OCI-LY7 (cell line): ENCODE data around the gene ASB18. TPM values are rescaled to one million over a fixed set of nuclear protein-coding genes. Genes with fewer than 3 reads are reported as not detected.
"Not testable (repeated sequence)": the region's sequence is repeated elsewhere in the genome, so short reads cannot be mapped to it uniquely, and the experiment has no call there.

Experiments
- BruUV-seq: library from RNA; stranded (reverse); fragments of 400-500 nt; replicated peaks from 2 replicates; lab custom pipeline; 2021; lab: Mats Ljungman, UMichigan
- CTCF ChIA-PET: fragments of 300-600 bp; sonication (Branson Sonifier 250); formaldehyde crosslinking; loops from one replicate; lab custom pipeline; 2022; ENCODE audit warnings: antibody characterized with exemption; ENCODE audit not compliant: unreplicated experiment; lab: Charles Lee
- POLR2A ChIA-PET: fragments of 300-600 bp; sonication (Branson Sonifier 250); formaldehyde crosslinking; loops from one replicate; lab custom pipeline; 2022; ENCODE audit warnings: antibody characterized with exemption; lab: Charles Lee
- DNase-seq: peaks from one replicate; pipeline ENCODE4 v3.0.0-alpha.2; 2015; ENCODE audit warnings: low spot score
- H2AFZ ChIP-seq: fragments of 200-600 bp; sonication (generic), shearing (Covaris generic); 2 replicates; pipeline ENCODE4 v1.6.1; 2014; ENCODE audit warnings: mild to moderate bottlenecking, antibody characterized with exemption, low read length, moderate library complexity
- H3K27ac ChIP-seq: fragments of 200-600 bp; sonication (generic); 2 replicates; pipeline ENCODE4 v1.5.1; 2014; ENCODE audit warnings: mixed run types, low read depth, mild to moderate bottlenecking, moderate library complexity, low read length, inconsistent platforms; ENCODE audit not compliant: poor library complexity, severe bottlenecking
- H3K36me3 ChIP-seq: fragments of 200-600 bp; sonication (generic); 2 replicates; pipeline ENCODE4 v1.6.1; 2014; ENCODE audit warnings: mild to moderate bottlenecking, antibody characterized with exemption, low read length, moderate library complexity, mixed read lengths; ENCODE audit not compliant: insufficient read depth
- H3K4me1 ChIP-seq: fragments of 200-600 bp; sonication (generic); 2 replicates; pipeline ENCODE4 v1.5.1; 2014; ENCODE audit warnings: mild to moderate bottlenecking, low read length; ENCODE audit not compliant: insufficient read depth, poor library complexity, severe bottlenecking
- H3K4me2 ChIP-seq: fragments of 200-600 bp; sonication (generic); 2 replicates; pipeline ENCODE4 v1.6.1; 2014; ENCODE audit warnings: mild to moderate bottlenecking, low read length
- H3K4me3 ChIP-seq: fragments of 200-600 bp; sonication (generic); 2 replicates; pipeline ENCODE4 v1.5.1; 2014; ENCODE audit warnings: mild to moderate bottlenecking, low read depth, low read length; ENCODE audit not compliant: poor library complexity, severe bottlenecking
- H3K79me2 ChIP-seq: fragments of 200-600 bp; sonication (generic); 2 replicates; pipeline ENCODE4 v1.6.1; 2016; ENCODE audit warnings: low read depth, mild to moderate bottlenecking, low read length, moderate library complexity, mixed read lengths; ENCODE audit not compliant: insufficient read depth
- H3K9me2 ChIP-seq: fragments of 200-600 bp; sonication (generic); 2 replicates; pipeline ENCODE4 v1.6.1; 2016; ENCODE audit warnings: mild to moderate bottlenecking, low read length, mixed read lengths; ENCODE audit not compliant: insufficient read depth
- H3K9me3 ChIP-seq: fragments of 200-600 bp; sonication (generic); 2 replicates; pipeline ENCODE4 v1.6.1; 2014; ENCODE audit warnings: mild to moderate bottlenecking, mixed run types, low read length, mixed read lengths
- H4K20me1 ChIP-seq: fragments of 200-600 bp; sonication (generic); 2 replicates; pipeline ENCODE4 v1.6.1; 2014; ENCODE audit warnings: mild to moderate bottlenecking, antibody characterized with exemption, low read length, moderate library complexity, mixed read lengths; ENCODE audit not compliant: insufficient read depth
- EZH2phosphoT487 ChIP-seq: fragments of 200-600 bp; sonication (generic); IDR thresholded peaks from 2 replicates; pipeline ENCODE4 v1.6.1; 2018; ENCODE audit warnings: low read depth, borderline replicate concordance, mild to moderate bottlenecking, mixed run types, antibody characterized with exemption, low read length, moderate library complexity, mixed read lengths
- intact Hi-C: fragments of 100-400 bp; cut with micrococcal nuclease; formaldehyde crosslinking; loops from one replicate; pipeline ENCODE4 v1.10.0; 2022; ENCODE audit not compliant: unreplicated experiment
- total RNA-seq, 2 experiments: library from RNA; depleted of rRNA in 1 of 2; stranded (reverse); fragments of >200 nt in 1 of 2; shearing (Covaris generic) in 1 of 2; gene quantifications; 2 replicates each; pipeline ENCODE4 v1.2.3, GENCODE V29; 2014 to 2022
- TF ChIP-seq, protein P1 (sequence below): fragments of 200-600 bp; sonication (generic); conservative IDR thresholded peaks from 2 replicates; pipeline ENCODE4 v1.5.1; 2014; ENCODE audit warnings: mild to moderate bottlenecking, antibody characterized with exemption, low read length, moderate library complexity, mixed read lengths

The ASB18 gene
- total RNA-seq, 2 experiments from 2014 or later = not detected

DNA sequence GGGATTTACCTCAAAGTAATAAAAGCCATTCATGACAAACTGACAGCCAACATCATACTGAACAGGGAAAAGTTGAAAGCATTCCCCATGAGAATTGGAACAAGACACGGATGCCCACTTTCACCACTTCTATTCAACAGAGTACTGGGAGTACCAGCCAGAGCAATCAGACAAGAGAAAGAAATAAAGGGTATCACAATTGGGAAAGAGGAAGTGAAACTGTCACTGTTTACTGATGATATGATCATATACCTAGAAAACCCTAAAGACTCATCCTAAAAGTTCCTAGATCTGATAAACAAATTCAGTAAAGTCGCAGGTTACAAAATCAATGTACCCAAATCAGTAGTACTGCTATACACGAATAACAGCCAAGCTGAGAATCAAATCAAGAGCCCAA, 17.2 kb upstream of the ASB18 start:
- Histone ChIP-seq H4K20me1 (no peaks in the 10 kb centered on the region), H3K4me2 (no peak overlapping the region), H3K27ac (no peak overlapping the region), H3K36me3 (no peaks in the 10 kb centered on the region), H3K9me2 (no peaks in the 10 kb centered on the region), H3K4me1 (no peaks in the 10 kb centered on the region), H3K9me3 (0 out of 2 replicates have a peak, but pooled peaks cover 5% of the 10 kb centered on the region), H2AFZ (no peak overlapping the region), H3K79me2 (no peaks in the 10 kb centered on the region), H3K4me3 (no peak overlapping the region)
- intact Hi-C loops = no loop called here
- ChIA-PET CTCF (no interaction called here), POLR2A (no interaction called here)
- DNase-seq = no peak
- BruUV-seq = no TSS peak
- no peak for TF ChIP-seq EZH2phosphoT487
- TF ChIP-seq, protein P1, sequence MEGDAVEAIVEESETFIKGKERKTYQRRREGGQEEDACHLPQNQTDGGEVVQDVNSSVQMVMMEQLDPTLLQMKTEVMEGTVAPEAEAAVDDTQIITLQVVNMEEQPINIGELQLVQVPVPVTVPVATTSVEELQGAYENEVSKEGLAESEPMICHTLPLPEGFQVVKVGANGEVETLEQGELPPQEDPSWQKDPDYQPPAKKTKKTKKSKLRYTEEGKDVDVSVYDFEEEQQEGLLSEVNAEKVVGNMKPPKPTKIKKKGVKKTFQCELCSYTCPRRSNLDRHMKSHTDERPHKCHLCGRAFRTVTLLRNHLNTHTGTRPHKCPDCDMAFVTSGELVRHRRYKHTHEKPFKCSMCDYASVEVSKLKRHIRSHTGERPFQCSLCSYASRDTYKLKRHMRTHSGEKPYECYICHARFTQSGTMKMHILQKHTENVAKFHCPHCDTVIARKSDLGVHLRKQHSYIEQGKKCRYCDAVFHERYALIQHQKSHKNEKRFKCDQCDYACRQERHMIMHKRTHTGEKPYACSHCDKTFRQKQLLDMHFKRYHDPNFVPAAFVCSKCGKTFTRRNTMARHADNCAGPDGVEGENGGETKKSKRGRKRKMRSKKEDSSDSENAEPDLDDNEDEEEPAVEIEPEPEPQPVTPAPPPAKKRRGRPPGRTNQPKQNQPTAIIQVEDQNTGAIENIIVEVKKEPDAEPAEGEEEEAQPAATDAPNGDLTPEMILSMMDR = no peak

DNA sequence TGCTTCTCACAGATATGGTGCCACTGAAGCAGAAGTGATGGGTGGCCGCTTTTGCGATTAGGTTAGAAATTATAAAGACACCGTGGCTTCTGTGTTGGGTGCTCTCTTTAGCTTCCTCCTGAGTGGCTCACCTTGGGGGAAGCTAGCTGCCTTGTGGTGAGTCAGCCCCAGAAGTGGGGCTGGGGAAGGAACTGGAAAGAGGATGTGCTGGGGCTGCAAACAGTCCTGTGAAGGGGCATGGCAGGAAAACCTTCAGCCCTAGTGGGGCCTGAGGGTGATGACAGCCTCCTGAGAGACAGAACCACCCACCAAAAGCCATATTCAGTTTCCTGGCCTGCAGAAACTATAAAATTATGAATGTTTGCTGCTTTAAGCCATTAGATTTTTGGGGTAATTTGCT, 8.9 kb upstream of the ASB18 start:
- DNase-seq = no peak
- Histone ChIP-seq H3K9me3 (no peaks in the 10 kb centered on the region), H3K79me2 (no peaks in the 10 kb centered on the region), H3K4me1 (no peaks in the 10 kb centered on the region), H3K9me2 (no peaks in the 10 kb centered on the region), H3K4me2 (no peak overlapping the region), H4K20me1 (no peaks in the 10 kb centered on the region), H3K36me3 (no peaks in the 10 kb centered on the region), H3K27ac (no peak overlapping the region), H3K4me3 (no peak overlapping the region), H2AFZ (no peak overlapping the region)
- ChIA-PET CTCF (no interaction called here), POLR2A (no interaction called here)
- intact Hi-C loops = no loop called here
- no TSS peak for BruUV-seq
- TF ChIP-seq EZH2phosphoT487 = no peak
- TF ChIP-seq, protein P1 = no peak

DNA sequence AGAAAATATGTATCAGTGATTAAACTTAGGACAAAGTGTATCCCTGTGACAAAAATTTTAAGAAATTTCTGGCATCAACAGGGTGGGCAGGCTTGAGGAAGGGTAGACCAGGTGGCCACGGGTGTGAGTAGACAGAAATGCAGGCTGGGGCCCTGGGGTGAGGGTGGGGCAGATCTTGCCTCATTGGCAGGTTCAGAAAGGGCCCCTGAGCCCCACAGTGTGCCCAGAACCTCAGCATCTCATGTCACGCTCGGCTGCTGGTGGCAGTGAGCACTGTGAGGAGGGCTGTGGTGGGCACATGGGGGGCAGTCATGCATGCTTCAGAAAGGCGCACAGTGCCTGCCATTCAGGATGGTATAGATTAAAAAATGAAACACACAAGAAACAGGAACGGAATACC, 7.6 kb upstream of the ASB18 start:
- Histone ChIP-seq H3K79me2 (no peaks in the 10 kb centered on the region), H3K4me1 (no peaks in the 10 kb centered on the region), H3K9me3 (no peaks in the 10 kb centered on the region), H2AFZ (no peak overlapping the region), H3K9me2 (no peaks in the 10 kb centered on the region), H4K20me1 (no peaks in the 10 kb centered on the region), H3K4me3 (no peak overlapping the region), H3K4me2 (no peak overlapping the region), H3K36me3 (no peaks in the 10 kb centered on the region), H3K27ac (no peak overlapping the region)
- POLR2A ChIA-PET = no interaction called here
- intact Hi-C loops = no loop called here
- BruUV-seq = no TSS peak
- no peak for DNase-seq
- no peak for TF ChIP-seq EZH2phosphoT487
- TF ChIP-seq, protein P1 = no peak
- CTCF ChIA-PET = no interaction called here

GRCh38 chr2:236269876-236270275, 5.7 kb upstream of the ASB18 start:
- CTCF ChIA-PET, DNase-seq, H3K79me2 ChIP-seq, H3K4me2 ChIP-seq, H3K4me3 ChIP-seq, H3K9me3 ChIP-seq, H3K36me3 ChIP-seq, H4K20me1 ChIP-seq, H2AFZ ChIP-seq, H3K27ac ChIP-seq, H3K4me1 ChIP-seq, H3K9me2 ChIP-seq, BruUV-seq, intact Hi-C loops: not testable (repeated sequence)
- POLR2A ChIA-PET = interaction anchor here (0.7 kb wide), 1 partner anchor 92 kb away, joined by 3 read pairs; no protein-coding TSS in a partner anchor
